HepG2 (cell line): ENCODE measurements around the gene UNC5B.

Experiments used
- CTCF ChIP-seq: sonication (generic); formaldehyde crosslinking; IDR thresholded peaks from 2 replicates; pipeline ENCODE4 v1.5.0; 2020; ENCODE audit warnings: mild to moderate bottlenecking, missing genetic modification reagents, moderate library complexity
- JUN ChIP-seq: sonication (generic); formaldehyde crosslinking; IDR thresholded peaks from 2 replicates; pipeline ENCODE4 v1.4.0; 2020; ENCODE audit warnings: mild to moderate bottlenecking, missing genetic modification reagents
- JUND ChIP-seq: sonication (generic); formaldehyde crosslinking; IDR thresholded peaks from 2 replicates; pipeline ENCODE4 v1.8.0; 2022; ENCODE audit warnings: mild to moderate bottlenecking, missing genetic modification reagents
- SP1 ChIP-seq, 2 experiments: fragments of 450-650 bp in 1 of 2; sonication (generic) in 1 of 2; formaldehyde crosslinking in 1 of 2; IDR thresholded peaks; 2 replicates each; pipeline versions ENCODE4 v1.4.0 to v1.6.1; 2016 to 2020; ENCODE audit warnings: missing genetic modification reagents in 1 of 2
- TRAFD1 ChIP-seq: sonication (generic); formaldehyde crosslinking; IDR thresholded peaks from 2 replicates; pipeline ENCODE4 v1.5.1; 2020; ENCODE audit warnings: missing genetic modification reagents, mild to moderate bottlenecking, borderline replicate concordance
- ZBTB7A ChIP-seq: sonication (generic); formaldehyde crosslinking; IDR thresholded peaks from 2 replicates; pipeline ENCODE4 v1.8.0; 2022; ENCODE audit warnings: mild to moderate bottlenecking, missing genetic modification reagents
- ZNF331 ChIP-seq: sonication (generic); formaldehyde crosslinking; IDR thresholded peaks from 2 replicates; pipeline ENCODE4 v1.4.0; 2020; ENCODE audit warnings: missing genetic modification reagents
- ZNF580 ChIP-seq: IDR thresholded peaks from 2 replicates; pipeline ENCODE4 v1.6.1; 2016; ENCODE audit warnings: low read depth, borderline replicate concordance

- TF ChIP-seq SP1 (IDR thresholded peaks at IDR 0.05) (no peak), SP1 (CRISPR knock-in tag; IDR thresholded peaks at IDR 0.05) (no peak), JUN (CRISPR knock-in tag) (no peak), TRAFD1 (CRISPR knock-in tag) (no peak), ZNF331 (no peak), CTCF (CRISPR knock-in tag) (no peak), ZNF580 (CRISPR knock-in tag) (no peak), ZBTB7A (no peak), JUND (CRISPR knock-in tag) (no peak)
Measured at GRCh38 chr10:71233482-71233892, 21.1 kb downstream of the UNC5B start.
